GM10266 (cell line): ENCODE results near the gene ZNF865.

ENCODE experiments used
- DNase-seq: peaks from one replicate; pipeline ENCODE4 v3.0.0; 2012; ENCODE audit errors: extremely low spot score
- CTCF ChIP-seq: IDR thresholded peaks from 2 replicates; pipeline ENCODE4 v1.5.1; 2012; ENCODE audit warnings: mild to moderate bottlenecking, low read depth; ENCODE audit not compliant: control insufficient read depth, insufficient read depth; ENCODE audit errors: missing control alignments

The ZNF865 gene

DNA sequence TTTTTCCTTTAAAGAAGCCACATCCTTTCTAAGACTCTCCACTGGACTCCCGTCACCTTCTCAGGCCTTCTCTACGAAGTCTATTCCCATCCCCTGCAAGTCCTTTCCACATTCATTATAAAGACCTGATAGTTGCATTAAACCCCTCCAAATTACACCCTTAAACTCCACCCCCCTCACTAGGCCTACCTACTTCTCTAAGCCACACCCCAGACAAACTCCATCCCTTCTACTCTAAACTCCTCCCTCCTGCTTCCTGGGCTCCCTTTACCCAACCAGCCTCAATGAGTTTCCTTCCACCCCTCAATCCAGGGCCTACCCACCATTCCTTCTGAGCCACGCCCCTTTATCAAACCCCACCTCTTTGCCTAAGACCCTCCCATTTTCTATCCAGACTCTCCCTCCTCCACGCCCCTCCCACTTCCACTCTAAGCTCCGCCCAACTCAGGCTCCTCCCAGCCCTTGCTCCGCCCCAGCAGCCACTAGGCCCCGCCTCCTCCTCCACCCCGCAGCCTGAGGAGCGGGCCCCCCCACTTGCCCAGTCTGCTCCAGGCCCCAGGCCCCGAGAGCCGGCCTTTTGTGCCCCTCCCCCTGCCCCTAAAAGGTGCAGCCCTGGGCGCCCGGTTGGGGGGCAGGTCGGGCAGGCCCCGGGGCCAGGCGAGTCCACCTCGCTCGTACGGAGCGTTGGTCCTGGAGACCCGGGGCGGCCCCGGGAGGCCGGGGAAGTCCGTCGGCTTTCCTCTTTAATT, 6.6 kb upstream of the ZNF865 start:
- peak; percentile 95 for DNase-seq
- no peak for TF ChIP-seq CTCF

GRCh38 chr19:55599468-55599841, 6.0 kb upstream of the ZNF865 start, which contains the start of gene FIZ1:
FIZ1 (minus strand) TSS chr19:55599517; CDS start chr19:55597865, 1,652 bp downstream.
- no peak for TF ChIP-seq CTCF
- peak; percentile 93 for DNase-seq

- DNase-seq: peak; percentile 93
- no peak for TF ChIP-seq CTCF
Observed at GRCh38 chr19:55599842-55600661, 5.4 kb upstream of the ZNF865 start, which contains the start of gene ZNF524. ZNF524 (plus strand) TSS chr19:55600288; CDS start chr19:55602113, 1,825 bp downstream.

DNA sequence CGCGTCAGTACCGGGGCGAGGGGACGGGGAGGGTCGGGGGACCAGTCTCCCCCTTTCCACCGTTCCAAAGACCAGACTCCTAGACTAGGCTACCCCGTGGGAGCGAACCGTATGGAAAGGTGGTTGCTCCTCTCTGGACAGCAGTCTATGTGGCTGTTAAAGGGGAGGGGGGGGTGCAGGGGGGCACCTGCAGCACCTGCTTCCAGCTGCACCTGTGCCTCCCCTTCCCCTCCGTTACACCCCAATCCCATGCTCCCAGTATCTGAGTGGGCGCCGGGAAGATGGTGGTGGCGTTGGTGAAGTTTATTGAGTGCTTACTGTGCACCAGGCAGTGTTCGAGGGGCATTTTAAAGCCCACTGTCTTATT, 4.8 kb upstream of the ZNF865 start:
- TF ChIP-seq CTCF: no peak
- no peak for DNase-seq

- no peak for TF ChIP-seq CTCF
- no peak for DNase-seq
Observed at GRCh38 chr19:55601084-55601483, 4.4 kb upstream of the ZNF865 start.

GRCh38 chr19:55602104-55603001, 3.1 kb upstream of the ZNF865 start:
- TF ChIP-seq CTCF: no peak
- no peak for DNase-seq
